Neural cell (in vitro differentiated cells): Measurements from ENCODE around the gene SH3PXD2A. TPM values are rescaled to one million over a fixed set of nuclear protein-coding genes. Genes with fewer than 3 reads are reported as not detected.

ENCODE experiments used
- H2AFZ ChIP-seq: fragments of 200-600, 300-800 bp; sonication (generic), shearing (Covaris generic); 2 replicates; pipeline ENCODE4 v1.6.0; 2014; ENCODE audit warnings: low read depth, mild to moderate bottlenecking, antibody characterized with exemption, low read length, moderate library complexity
- H3F3A ChIP-seq: fragments of 200-600 bp; shearing (Covaris generic); 2 replicates; pipeline ENCODE4 v1.6.1; 2016; ENCODE audit warnings: mild to moderate bottlenecking, moderate library complexity, mixed read lengths, antibody characterized with exemption, low read length; ENCODE audit not compliant: insufficient read depth, poor library complexity, severe bottlenecking
- H3K27ac ChIP-seq: fragments of 200-600, 300-800 bp; sonication (generic), shearing (Covaris generic); 2 replicates; pipeline ENCODE4 v1.5.1; 2014; ENCODE audit warnings: mild to moderate bottlenecking, low read length, moderate library complexity
- H3K27me3 ChIP-seq: fragments of 300-800, 200-600 bp; sonication (generic), shearing (Covaris generic); 2 replicates; pipeline ENCODE4 v1.6.0; 2014; ENCODE audit warnings: mild to moderate bottlenecking, low read depth, low read length, moderate library complexity; ENCODE audit not compliant: insufficient read depth
- H3K36me3 ChIP-seq: fragments of 300-800, 200-600 bp; sonication (generic), shearing (Covaris generic); 2 replicates; pipeline ENCODE4 v1.5.1; 2014; ENCODE audit warnings: mild to moderate bottlenecking, antibody characterized with exemption, low read length, moderate library complexity; ENCODE audit not compliant: insufficient read depth
- H3K4me2 ChIP-seq: fragments of 300-800, 200-600 bp; sonication (generic), shearing (Covaris generic); 2 replicates; pipeline ENCODE4 v1.6.0; 2014; ENCODE audit warnings: mild to moderate bottlenecking, low read length
- H3K4me3 ChIP-seq: fragments of 300-800, 200-600 bp; sonication (generic), shearing (Covaris generic); 2 replicates; pipeline ENCODE4 v1.5.1; 2014; ENCODE audit warnings: mild to moderate bottlenecking, low read length, moderate library complexity
- H3K79me2 ChIP-seq: fragments of 200-600 bp; shearing (Covaris generic); replicated peaks from 2 replicates; pipeline ENCODE4 v1.6.0; 2014; ENCODE audit warnings: mild to moderate bottlenecking, low read length, moderate library complexity; ENCODE audit not compliant: insufficient read depth
- H3K9ac ChIP-seq: fragments of 300-800, 200-600 bp; sonication (generic), shearing (Covaris generic); 2 replicates; pipeline ENCODE4 v1.6.1; 2016; ENCODE audit warnings: mild to moderate bottlenecking, low read length, mixed read lengths
- H3K9me2 ChIP-seq: fragments of 200-600 bp; shearing (Covaris generic); 2 replicates; pipeline ENCODE4 v1.6.1; 2016; ENCODE audit warnings: mild to moderate bottlenecking, low read length, mixed read lengths; ENCODE audit not compliant: insufficient read depth
- H3K9me3 ChIP-seq: fragments of 200-600, 300-800 bp; sonication (generic), shearing (Covaris generic); 2 replicates; pipeline ENCODE4 v1.6.1; 2016; ENCODE audit warnings: mild to moderate bottlenecking, mixed run types, low read length, moderate library complexity, mixed read lengths
- H4K20me1 ChIP-seq: fragments of 200-600 bp; shearing (Covaris generic); 2 replicates; pipeline ENCODE4 v1.6.1; 2016; ENCODE audit warnings: mild to moderate bottlenecking, mixed run types; ENCODE audit not compliant: insufficient read depth
- EP300 ChIP-seq: fragments of 450-650 bp; conservative IDR thresholded peaks from 2 replicates; pipeline ENCODE4 v1.6.1; 2014; ENCODE audit warnings: antibody characterized with exemption, mild to moderate bottlenecking, moderate library complexity; ENCODE audit not compliant: poor library complexity, severe bottlenecking
- EZH2 ChIP-seq: fragments of 200-600, 300-800 bp; shearing (Covaris generic), sonication (generic); IDR thresholded peaks from 2 replicates; pipeline ENCODE4 v1.6.1; 2014; ENCODE audit warnings: antibody characterized with exemption, low read length, borderline replicate concordance, mild to moderate bottlenecking; ENCODE audit not compliant: insufficient read depth, poor library complexity, severe bottlenecking
- MXI1 ChIP-seq: fragments of 450-650 bp; conservative IDR thresholded peaks from 2 replicates; pipeline ENCODE4 v1.6.1; 2014; ENCODE audit warnings: antibody characterized with exemption, mild to moderate bottlenecking; ENCODE audit not compliant: poor library complexity, severe bottlenecking
- POLR2AphosphoS5 ChIP-seq: IDR thresholded peaks from 2 replicates; pipeline ENCODE4 v1.6.1; 2012
- RAD21 ChIP-seq: fragments of 450-650 bp; conservative IDR thresholded peaks from 2 replicates; pipeline ENCODE4 v1.6.1; 2014; ENCODE audit warnings: antibody characterized with exemption, mild to moderate bottlenecking, moderate library complexity
- SMC3 ChIP-seq: fragments of 450-650 bp; conservative IDR thresholded peaks from 2 replicates; pipeline ENCODE4 v1.6.1; 2014; ENCODE audit warnings: antibody characterized with exemption, mild to moderate bottlenecking, moderate library complexity; ENCODE audit not compliant: poor library complexity
- TAF1 ChIP-seq: IDR thresholded peaks from 2 replicates; pipeline ENCODE4 v1.6.1; 2012; ENCODE audit warnings: low read depth
- polyA plus RNA-seq: library from polyadenylated mRNA; depleted of rRNA; stranded (reverse); fragments of >200 nt; gene quantifications from 2 replicates; pipeline ENCODE4 v1.2.3, GENCODE V29; 2014
- TF ChIP-seq, protein P1 (sequence below): IDR thresholded peaks from 2 replicates; pipeline ENCODE4 v1.6.1; 2012; ENCODE audit warnings: borderline replicate concordance
- TF ChIP-seq, protein P2 (sequence below): fragments of 450-650 bp; IDR thresholded peaks from 2 replicates; pipeline ENCODE4 v1.5.1; 2014; ENCODE audit warnings: antibody characterized with exemption, mild to moderate bottlenecking, moderate library complexity; ENCODE audit not compliant: poor library complexity, severe bottlenecking

Gene SH3PXD2A
- polyA plus RNA-seq, 1 donor from 2014 or later = 5.2 TPM

DNA sequence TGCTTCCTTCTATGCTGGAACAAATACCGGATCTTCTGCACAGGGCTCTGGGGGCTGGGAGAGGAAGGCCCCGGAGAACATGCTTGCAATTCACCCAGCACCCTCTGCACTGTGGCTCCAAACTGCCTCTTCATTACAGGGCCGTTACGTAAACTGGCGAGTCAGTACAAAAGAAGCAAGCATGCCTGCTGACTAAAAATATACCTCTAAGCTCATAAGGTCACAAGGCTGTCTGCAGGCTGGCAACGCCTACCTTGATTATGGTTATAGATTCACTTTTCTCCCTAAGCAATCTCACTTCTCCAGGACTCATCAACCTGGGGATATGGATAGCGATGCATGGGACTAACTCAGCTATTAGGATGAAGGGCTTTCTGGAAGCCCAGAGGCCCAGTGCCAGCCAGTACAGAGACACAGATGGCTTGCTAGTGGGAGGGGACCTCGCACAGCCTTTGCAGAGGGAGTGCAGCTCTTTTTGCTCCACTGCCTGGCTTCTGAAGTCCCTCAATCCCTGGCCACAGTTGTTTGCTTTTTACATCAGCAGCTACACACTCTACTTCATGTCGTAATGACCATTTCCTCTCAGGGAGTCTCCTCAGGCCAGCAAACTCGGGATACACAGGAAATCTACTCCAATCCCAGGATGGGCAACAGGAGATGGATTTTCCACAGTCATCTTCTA is 96.1 kb downstream of the SH3PXD2A start:
- H3K79me2 ChIP-seq = no peaks in the 10 kb centered on the region
- no peaks in the 10 kb centered on the region for H3K36me3 ChIP-seq
- H3K27me3 ChIP-seq = no peaks in the 10 kb centered on the region
- H3K9me2 ChIP-seq = no peaks in the 10 kb centered on the region
- no peaks in the 10 kb centered on the region for H4K20me1 ChIP-seq
- H2AFZ ChIP-seq = no peak overlapping the region
- no peak overlapping the region for H3K4me3 ChIP-seq
- H3K27ac ChIP-seq = no peak overlapping the region
- H3K9me3 ChIP-seq = no peaks in the 10 kb centered on the region
- no peak overlapping the region for H3K4me2 ChIP-seq
- no peak overlapping the region for H3K9ac ChIP-seq
- H3F3A ChIP-seq = no peaks in the 10 kb centered on the region
- TF ChIP-seq, protein P1, sequence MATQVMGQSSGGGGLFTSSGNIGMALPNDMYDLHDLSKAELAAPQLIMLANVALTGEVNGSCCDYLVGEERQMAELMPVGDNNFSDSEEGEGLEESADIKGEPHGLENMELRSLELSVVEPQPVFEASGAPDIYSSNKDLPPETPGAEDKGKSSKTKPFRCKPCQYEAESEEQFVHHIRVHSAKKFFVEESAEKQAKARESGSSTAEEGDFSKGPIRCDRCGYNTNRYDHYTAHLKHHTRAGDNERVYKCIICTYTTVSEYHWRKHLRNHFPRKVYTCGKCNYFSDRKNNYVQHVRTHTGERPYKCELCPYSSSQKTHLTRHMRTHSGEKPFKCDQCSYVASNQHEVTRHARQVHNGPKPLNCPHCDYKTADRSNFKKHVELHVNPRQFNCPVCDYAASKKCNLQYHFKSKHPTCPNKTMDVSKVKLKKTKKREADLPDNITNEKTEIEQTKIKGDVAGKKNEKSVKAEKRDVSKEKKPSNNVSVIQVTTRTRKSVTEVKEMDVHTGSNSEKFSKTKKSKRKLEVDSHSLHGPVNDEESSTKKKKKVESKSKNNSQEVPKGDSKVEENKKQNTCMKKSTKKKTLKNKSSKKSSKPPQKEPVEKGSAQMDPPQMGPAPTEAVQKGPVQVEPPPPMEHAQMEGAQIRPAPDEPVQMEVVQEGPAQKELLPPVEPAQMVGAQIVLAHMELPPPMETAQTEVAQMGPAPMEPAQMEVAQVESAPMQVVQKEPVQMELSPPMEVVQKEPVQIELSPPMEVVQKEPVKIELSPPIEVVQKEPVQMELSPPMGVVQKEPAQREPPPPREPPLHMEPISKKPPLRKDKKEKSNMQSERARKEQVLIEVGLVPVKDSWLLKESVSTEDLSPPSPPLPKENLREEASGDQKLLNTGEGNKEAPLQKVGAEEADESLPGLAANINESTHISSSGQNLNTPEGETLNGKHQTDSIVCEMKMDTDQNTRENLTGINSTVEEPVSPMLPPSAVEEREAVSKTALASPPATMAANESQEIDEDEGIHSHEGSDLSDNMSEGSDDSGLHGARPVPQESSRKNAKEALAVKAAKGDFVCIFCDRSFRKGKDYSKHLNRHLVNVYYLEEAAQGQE = no peak
- TF ChIP-seq MXI1 (no peak), EZH2 (no peak), SMC3 (no peak), POLR2AphosphoS5 (no peak), RAD21 (no peak), EP300 (no peak), TAF1 (no peak)
- TF ChIP-seq, protein P2, sequence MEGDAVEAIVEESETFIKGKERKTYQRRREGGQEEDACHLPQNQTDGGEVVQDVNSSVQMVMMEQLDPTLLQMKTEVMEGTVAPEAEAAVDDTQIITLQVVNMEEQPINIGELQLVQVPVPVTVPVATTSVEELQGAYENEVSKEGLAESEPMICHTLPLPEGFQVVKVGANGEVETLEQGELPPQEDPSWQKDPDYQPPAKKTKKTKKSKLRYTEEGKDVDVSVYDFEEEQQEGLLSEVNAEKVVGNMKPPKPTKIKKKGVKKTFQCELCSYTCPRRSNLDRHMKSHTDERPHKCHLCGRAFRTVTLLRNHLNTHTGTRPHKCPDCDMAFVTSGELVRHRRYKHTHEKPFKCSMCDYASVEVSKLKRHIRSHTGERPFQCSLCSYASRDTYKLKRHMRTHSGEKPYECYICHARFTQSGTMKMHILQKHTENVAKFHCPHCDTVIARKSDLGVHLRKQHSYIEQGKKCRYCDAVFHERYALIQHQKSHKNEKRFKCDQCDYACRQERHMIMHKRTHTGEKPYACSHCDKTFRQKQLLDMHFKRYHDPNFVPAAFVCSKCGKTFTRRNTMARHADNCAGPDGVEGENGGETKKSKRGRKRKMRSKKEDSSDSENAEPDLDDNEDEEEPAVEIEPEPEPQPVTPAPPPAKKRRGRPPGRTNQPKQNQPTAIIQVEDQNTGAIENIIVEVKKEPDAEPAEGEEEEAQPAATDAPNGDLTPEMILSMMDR = no peak

DNA sequence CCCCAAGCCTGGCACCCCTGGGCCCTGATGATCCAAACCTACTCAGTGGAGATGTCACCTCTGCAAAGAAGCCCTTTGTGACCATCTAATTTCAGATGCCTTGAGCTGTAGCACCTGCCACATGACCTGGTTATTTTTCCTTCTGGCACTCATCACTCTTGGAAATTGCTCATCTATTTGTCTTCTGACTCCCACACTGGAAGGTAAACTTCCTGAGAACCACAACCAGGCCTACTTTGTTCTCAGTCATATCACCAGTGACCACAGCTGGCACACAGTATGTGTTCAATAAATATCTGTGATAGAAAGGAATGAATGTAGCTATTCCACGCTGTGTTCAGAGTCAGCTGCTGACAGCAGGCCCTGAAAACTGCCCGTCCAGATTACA is 97.1 kb downstream of the SH3PXD2A start:
- TF ChIP-seq EZH2 (no peak), TAF1 (no peak)
- TF ChIP-seq, protein P2 = no peak
- TF ChIP-seq, protein P1 = no peak
- Histone ChIP-seq H3K9me3 (no peaks in the 10 kb centered on the region), H3K4me2 (no peak overlapping the region), H2AFZ (no peak overlapping the region), H3K36me3 (no peaks in the 10 kb centered on the region), H4K20me1 (no peaks in the 10 kb centered on the region), H3K27ac (no peak overlapping the region), H3K79me2 (no peaks in the 10 kb centered on the region), H3F3A (no peaks in the 10 kb centered on the region), H3K9ac (no peak overlapping the region), H3K9me2 (no peaks in the 10 kb centered on the region), H3K4me3 (no peak overlapping the region), H3K27me3 (no peaks in the 10 kb centered on the region)
